Liver (tissue), 2 donors: Measurements from ENCODE around the gene CBL.

Experiments used
- CTCF ChIP-seq: fragments of 150-350 bp; IDR thresholded peaks from 2 replicates; pipeline ENCODE4 v1.5.1; 2017; ENCODE audit warnings: improper control_type of control experiment, low read depth, low read length; ENCODE audit not compliant: missing input control
- TF ChIP-seq, protein P1 (sequence below): IDR thresholded peaks from 2 replicates; pipeline ENCODE4 v1.6.1; 2016; ENCODE audit warnings: antibody characterized with exemption
- donor health status: healthy.

DNA sequence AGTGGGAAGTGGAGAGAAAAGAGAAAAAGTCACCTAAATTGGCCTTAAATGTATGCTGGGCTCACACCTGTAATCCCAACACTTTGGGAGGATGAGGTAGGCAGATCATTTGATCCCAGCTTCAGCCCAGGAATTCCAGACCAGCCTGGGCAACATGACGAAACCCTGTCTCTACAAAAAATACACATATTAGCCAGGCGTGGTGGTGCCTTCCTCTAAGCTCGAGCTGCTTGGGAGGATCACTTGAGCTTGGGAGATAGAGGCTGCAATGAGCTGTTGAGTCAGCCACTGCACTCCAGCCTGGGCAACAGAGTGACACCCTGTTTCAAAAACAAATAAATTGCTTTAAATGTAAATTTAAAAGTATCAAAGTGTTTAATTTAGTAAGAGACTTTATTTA is 3.9 kb downstream of the CBL start:
- TF ChIP-seq CTCF: no peak
- TF ChIP-seq, protein P1, sequence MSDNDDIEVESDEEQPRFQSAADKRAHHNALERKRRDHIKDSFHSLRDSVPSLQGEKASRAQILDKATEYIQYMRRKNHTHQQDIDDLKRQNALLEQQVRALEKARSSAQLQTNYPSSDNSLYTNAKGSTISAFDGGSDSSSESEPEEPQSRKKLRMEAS: no peak
